ENCODE results near the gene PLK3.

The PLK3 gene

GRCh38 chr1:44853201-44853600, 53.0 kb downstream of the PLK3 start:
- H3K4me3 ChIP-seq (ENCODE audit: low read length): no peak overlapping the region
- H3K9ac ChIP-seq (ENCODE audit: low read length): no peak overlapping the region
- H3K36me3 ChIP-seq (replicated peaks; ENCODE audit: low read depth, low read length): no peaks in the 10 kb centered on the region
- H2AFZ ChIP-seq (ENCODE audit: low read depth, low read length): no peak overlapping the region
- H3K9me3 ChIP-seq (ENCODE audit: insufficient read depth, low read length): no peaks in the 10 kb centered on the region
- no peak overlapping the region for H3K4me2 ChIP-seq (ENCODE audit: low read length)
- peaks cover 14% of the 10 kb centered on the region for H3K4me1 ChIP-seq (ENCODE audit: low read length)
- H4K20me1 ChIP-seq (ENCODE audit: insufficient read depth, low read length): no peaks in the 10 kb centered on the region
- no peak overlapping the region for H3K27ac ChIP-seq (ENCODE audit: low read length)
- H3K27me3 ChIP-seq (ENCODE audit: low read depth, low read length): no peaks in the 10 kb centered on the region
- H3K79me2 ChIP-seq (ENCODE audit: low read length): no peaks in the 10 kb centered on the region
- TF ChIP-seq EZH2phosphoT487 (IDR thresholded peaks at IDR 0.05; ENCODE audit: low read depth) (no peak), CTCF (IDR thresholded peaks at IDR 0.05; ENCODE audit: low read depth, low read length) (no peak)

DNA sequence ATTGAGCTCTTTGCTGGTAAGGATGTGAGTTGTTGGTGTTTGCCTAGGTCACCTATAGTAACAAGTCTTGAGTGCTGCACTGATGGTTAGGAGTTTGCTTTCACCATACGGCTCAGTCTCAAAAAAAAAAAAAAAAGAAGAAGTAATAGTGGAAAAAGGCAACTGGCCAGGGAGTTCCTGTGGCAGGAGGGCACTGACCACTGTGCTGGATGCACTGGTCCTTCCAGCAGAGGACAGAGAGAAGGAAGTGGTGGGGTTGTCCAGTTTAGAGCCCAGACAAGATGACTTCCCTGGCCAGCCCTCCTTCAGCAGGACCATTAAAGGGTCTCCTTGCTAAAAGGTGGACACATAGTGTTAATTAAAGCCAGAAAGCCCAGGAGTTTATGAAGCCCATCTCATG, 54.8 kb downstream of the PLK3 start:
- Histone ChIP-seq H3K36me3 (replicated peaks; ENCODE audit: low read depth, low read length) (no peaks in the 10 kb centered on the region), H4K20me1 (ENCODE audit: insufficient read depth, low read length) (no peaks in the 10 kb centered on the region), H3K4me2 (ENCODE audit: low read length) (no peak overlapping the region), H3K4me3 (ENCODE audit: low read length) (no peak overlapping the region), H3K27me3 (ENCODE audit: low read depth, low read length) (no peaks in the 10 kb centered on the region), H2AFZ (ENCODE audit: low read depth, low read length) (no peak overlapping the region), H3K9ac (ENCODE audit: low read length) (no peak overlapping the region), H3K79me2 (ENCODE audit: low read length) (no peaks in the 10 kb centered on the region), H3K9me3 (ENCODE audit: insufficient read depth, low read length) (no peaks in the 10 kb centered on the region), H3K4me1 (ENCODE audit: low read length) (peaks cover 15% of the 10 kb centered on the region), H3K27ac (ENCODE audit: low read length) (no peak overlapping the region)
- TF ChIP-seq EZH2phosphoT487 (IDR thresholded peaks at IDR 0.05; ENCODE audit: low read depth) (no peak), CTCF (IDR thresholded peaks at IDR 0.05; ENCODE audit: low read depth, low read length) (no peak)
